ENCODE measurements around the gene CAV2. TPM values are rescaled to one million over a fixed set of nuclear protein-coding genes. Genes with fewer than 3 reads are reported as not detected.

Gene CAV2
- total and polyA plus RNA-seq, 10 donors, result 15.5 to 107 (median 72.7) TPM

DNA sequence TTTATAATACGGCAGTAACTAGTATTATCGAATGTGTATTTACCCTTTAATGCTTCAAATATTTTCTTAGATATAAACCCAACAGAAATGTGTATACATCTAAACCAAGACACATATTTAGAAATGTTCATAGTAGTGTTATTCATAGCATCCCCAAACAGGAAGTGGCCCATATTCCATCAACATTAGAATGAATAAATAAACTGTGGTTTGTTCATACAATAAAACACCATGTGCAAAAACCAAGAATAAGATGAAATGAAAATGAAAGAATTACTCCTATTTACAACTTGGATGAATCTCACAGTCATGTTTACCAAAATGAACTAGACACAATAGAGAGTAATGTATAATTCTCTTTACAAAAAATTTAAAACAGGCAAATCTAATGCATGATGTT, 9.2 kb upstream of the CAV2 start:
- 86 to 95% (median 92%) methylated on average over 2 of the region's 2 CpGs for WGBS, 5 donors
- no peaks in the 10 kb centered on the region for H3K9me3 ChIP-seq
- intact Hi-C loops (cut with DNase I; ENCODE audit: low total_unique reads), result no loop called here
- H3K27me3 ChIP-seq (replicated peaks in 1 of 7), result peaks cover 0 to 11% (median 0%) of the 10 kb centered on the region in 7 donors
- H3K27ac ChIP-seq, result no peak overlapping the region
- no peaks in the 10 kb centered on the region for H3K4me1 ChIP-seq
- DNase-seq, result no peak
- TF ChIP-seq POLR2AphosphoS5 (IDR thresholded peaks at IDR 0.05), result no peak
- H3K4me3 ChIP-seq, result no peak overlapping the region
- H3K36me3 ChIP-seq, result no peaks in the 10 kb centered on the region

DNA sequence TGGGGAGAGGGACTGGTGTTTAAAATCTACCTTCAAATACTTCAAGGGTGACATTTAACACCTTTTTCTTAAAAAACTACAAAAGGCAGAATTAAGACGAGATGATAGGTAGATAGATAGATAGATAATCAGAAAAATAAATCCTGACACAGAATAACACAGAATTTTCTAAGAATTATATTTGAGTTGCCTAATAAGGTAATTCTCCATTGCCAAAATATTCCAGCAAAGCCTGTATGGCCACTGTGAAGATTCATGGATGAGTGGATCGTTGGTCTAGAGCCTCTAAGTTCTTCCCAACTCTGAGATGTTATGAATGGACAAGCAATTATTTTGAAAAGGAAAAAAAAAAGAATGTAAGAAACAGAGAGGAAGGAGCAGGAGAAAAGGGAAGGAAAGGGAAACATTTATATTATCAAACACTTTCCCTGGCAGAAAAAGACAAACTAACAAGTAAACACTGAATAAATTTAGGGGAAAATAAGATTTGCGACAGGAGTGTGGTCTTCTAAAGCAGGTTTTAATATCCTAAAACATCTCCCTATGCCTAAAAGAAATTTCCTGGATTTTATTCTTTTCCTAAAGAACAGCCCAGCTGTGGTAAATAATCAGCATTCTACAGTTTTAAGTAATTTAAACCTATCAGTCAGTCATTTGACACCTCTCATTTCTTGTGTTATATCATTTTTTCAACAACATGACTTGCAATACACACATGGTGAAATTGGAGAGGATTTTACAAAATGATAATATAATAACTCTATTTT, 7.5 kb upstream of the CAV2 start:
- Histone ChIP-seq H3K4me3 (no peak overlapping the region), H3K4me1 (no peaks in the 10 kb centered on the region), H3K27ac (no peak overlapping the region), H3K27me3 (replicated peaks in 1 of 7) (peaks cover 0 to 11% (median 0%) of the 10 kb centered on the region in 7 donors), H3K9me3 (no peaks in the 10 kb centered on the region), H3K36me3 (no peaks in the 10 kb centered on the region)
- WGBS, 5 donors, result 58 to 77% (median 69%) methylated on average over 3 of the region's 3 CpGs
- intact Hi-C loops (cut with DNase I; ENCODE audit: low total_unique reads), result no loop called here
- TF ChIP-seq, protein P1, sequence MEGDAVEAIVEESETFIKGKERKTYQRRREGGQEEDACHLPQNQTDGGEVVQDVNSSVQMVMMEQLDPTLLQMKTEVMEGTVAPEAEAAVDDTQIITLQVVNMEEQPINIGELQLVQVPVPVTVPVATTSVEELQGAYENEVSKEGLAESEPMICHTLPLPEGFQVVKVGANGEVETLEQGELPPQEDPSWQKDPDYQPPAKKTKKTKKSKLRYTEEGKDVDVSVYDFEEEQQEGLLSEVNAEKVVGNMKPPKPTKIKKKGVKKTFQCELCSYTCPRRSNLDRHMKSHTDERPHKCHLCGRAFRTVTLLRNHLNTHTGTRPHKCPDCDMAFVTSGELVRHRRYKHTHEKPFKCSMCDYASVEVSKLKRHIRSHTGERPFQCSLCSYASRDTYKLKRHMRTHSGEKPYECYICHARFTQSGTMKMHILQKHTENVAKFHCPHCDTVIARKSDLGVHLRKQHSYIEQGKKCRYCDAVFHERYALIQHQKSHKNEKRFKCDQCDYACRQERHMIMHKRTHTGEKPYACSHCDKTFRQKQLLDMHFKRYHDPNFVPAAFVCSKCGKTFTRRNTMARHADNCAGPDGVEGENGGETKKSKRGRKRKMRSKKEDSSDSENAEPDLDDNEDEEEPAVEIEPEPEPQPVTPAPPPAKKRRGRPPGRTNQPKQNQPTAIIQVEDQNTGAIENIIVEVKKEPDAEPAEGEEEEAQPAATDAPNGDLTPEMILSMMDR (IDR thresholded peaks at IDR 0.05 in 8 of 11, conservative IDR thresholded peaks at IDR 0.05 in 3 of 11), result no peak
- TF ChIP-seq POLR2AphosphoS5 (IDR thresholded peaks at IDR 0.05) (no peak), POLR2A (IDR thresholded peaks at IDR 0.05) (no peak)
- no peak for DNase-seq

DNA sequence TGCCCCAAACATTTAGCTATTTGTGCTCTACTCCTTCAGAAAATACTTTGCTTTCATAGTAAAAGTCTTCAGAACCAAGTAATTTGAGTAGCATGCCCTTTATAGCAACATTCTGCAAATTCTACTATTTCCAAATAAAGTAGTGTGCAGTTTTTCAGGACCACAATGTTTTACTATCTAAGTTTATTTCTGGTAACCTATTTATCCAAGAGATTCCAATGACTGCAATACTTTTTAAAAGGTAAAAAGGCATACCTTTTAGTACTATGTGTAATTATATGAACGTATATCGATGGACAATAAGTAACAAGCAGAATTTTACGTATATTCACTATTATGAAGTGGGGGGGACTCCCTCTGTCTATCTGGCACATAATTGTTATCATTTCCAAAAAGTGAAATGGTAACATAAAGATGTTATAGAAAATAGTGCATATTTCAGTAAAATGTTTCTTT, 6.9 kb upstream of the CAV2 start:
- no peak overlapping the region for H3K27ac ChIP-seq
- intact Hi-C loops (cut with DNase I; ENCODE audit: low total_unique reads), result no loop called here
- TF ChIP-seq, protein P1 (IDR thresholded peaks at IDR 0.05 in 8 of 11, conservative IDR thresholded peaks at IDR 0.05 in 3 of 11), result no peak
- no peak for TF ChIP-seq POLR2A (IDR thresholded peaks at IDR 0.05)
- no peak for TF ChIP-seq POLR2AphosphoS5 (IDR thresholded peaks at IDR 0.05)
- no peak overlapping the region for H3K4me3 ChIP-seq
- no peaks in the 10 kb centered on the region for H3K4me1 ChIP-seq
- no peaks in the 10 kb centered on the region for H3K9me3 ChIP-seq
- 92 to 97% (median 95%) methylated on average over 3 of the region's 3 CpGs for whole genome bisulfite sequencing, 5 donors
- DNase-seq, result no peak
- peaks cover 0 to 11% (median 0%) of the 10 kb centered on the region in 7 donors for H3K27me3 ChIP-seq (replicated peaks in 1 of 7)
- H3K36me3 ChIP-seq, result no peaks in the 10 kb centered on the region

DNA sequence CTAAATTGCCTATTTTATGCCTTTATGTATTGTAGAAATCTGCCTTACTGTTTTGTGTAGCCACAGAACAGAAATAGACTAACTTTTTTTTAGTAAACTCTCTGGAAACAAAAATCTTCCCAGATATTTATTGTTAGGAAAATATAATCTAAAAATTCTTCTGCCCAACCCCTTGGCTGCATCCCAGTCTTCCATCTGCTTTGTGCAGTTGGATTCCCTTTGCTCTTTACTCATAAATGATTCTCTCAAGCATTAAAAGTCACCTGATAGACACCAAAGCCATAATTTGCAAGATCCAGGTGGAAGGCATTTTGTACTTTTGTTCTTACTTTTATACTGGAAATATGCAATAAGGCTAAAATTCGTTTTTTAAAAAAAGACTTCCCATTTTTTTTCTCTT, 6.1 kb upstream of the CAV2 start:
- intact Hi-C loops (cut with DNase I; ENCODE audit: low total_unique reads), result no loop called here
- TF ChIP-seq, protein P1 (IDR thresholded peaks at IDR 0.05 in 8 of 11, conservative IDR thresholded peaks at IDR 0.05 in 3 of 11), result no peak
- no peak for TF ChIP-seq POLR2A (IDR thresholded peaks at IDR 0.05)
- TF ChIP-seq POLR2AphosphoS5 (IDR thresholded peaks at IDR 0.05), result no peak
- no peaks in the 10 kb centered on the region for H3K4me1 ChIP-seq

More for the DNA sequence above, 6.1 kb upstream of the CAV2 start:
- DNase-seq, result no peak
- Histone ChIP-seq H3K4me3 (no peak overlapping the region), H3K36me3 (no peaks in the 10 kb centered on the region), H3K27me3 (replicated peaks in 1 of 7) (peaks cover 0 to 16% (median 0%) of the 10 kb centered on the region in 7 donors), H3K27ac (no peak overlapping the region), H3K9me3 (no peaks in the 10 kb centered on the region)
- WGBS, 5 donors, result 29 to 77% (median 46%) methylated on average over 1 of the region's 1 CpG

Data from spleen (tissue), 11 donors.